ENCODE measurements around the gene SMARCC2. TPM values are rescaled to one million over a fixed set of nuclear protein-coding genes. Genes with fewer than 3 reads are reported as not detected.

SMARCC2 gene
- total RNA-seq, 1 donor from 2014 or later: 196 TPM

DNA sequence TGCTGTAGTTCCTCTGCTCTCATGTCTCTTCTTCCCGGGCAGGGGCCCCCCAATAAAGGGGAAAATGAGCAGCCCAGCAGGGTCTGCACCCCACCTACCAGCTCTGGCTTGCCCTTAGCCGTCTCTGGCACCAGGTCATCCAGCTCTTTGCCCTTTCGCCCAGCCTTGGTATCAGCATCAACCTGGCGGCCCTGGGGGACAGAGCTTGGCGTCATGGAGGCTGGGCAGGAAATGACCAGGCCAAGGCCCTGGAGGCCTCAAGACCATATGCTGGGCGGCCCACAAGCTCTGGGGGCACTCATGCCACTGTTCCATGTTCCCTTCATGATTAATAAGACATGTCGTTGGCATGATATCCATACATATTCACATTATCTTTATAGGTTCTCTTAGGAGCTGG, 16.4 kb downstream of the SMARCC2 start:
- TF ChIP-seq, protein P1, sequence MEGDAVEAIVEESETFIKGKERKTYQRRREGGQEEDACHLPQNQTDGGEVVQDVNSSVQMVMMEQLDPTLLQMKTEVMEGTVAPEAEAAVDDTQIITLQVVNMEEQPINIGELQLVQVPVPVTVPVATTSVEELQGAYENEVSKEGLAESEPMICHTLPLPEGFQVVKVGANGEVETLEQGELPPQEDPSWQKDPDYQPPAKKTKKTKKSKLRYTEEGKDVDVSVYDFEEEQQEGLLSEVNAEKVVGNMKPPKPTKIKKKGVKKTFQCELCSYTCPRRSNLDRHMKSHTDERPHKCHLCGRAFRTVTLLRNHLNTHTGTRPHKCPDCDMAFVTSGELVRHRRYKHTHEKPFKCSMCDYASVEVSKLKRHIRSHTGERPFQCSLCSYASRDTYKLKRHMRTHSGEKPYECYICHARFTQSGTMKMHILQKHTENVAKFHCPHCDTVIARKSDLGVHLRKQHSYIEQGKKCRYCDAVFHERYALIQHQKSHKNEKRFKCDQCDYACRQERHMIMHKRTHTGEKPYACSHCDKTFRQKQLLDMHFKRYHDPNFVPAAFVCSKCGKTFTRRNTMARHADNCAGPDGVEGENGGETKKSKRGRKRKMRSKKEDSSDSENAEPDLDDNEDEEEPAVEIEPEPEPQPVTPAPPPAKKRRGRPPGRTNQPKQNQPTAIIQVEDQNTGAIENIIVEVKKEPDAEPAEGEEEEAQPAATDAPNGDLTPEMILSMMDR (IDR thresholded peaks at IDR 0.05; ENCODE audit: partially characterized antibody, unreplicated experiment): no peak
- Mint-ChIP-seq H3K27me3 (ENCODE audit: unreplicated experiment) (peaks cover 7% of the 10 kb centered on the region), H3K27ac (ENCODE audit: unreplicated experiment) (no peak overlapping the region), H3K36me3 (ENCODE audit: unreplicated experiment) (peaks cover 15% of the 10 kb centered on the region), H3K4me3 (ENCODE audit: unreplicated experiment) (no peak overlapping the region), H3K9me3 (ENCODE audit: unreplicated experiment) (peaks cover 3% of the 10 kb centered on the region), H3K4me1 (ENCODE audit: low read depth, unreplicated experiment) (no peaks in the 10 kb centered on the region)
- no peak for DNase-seq

DNA sequence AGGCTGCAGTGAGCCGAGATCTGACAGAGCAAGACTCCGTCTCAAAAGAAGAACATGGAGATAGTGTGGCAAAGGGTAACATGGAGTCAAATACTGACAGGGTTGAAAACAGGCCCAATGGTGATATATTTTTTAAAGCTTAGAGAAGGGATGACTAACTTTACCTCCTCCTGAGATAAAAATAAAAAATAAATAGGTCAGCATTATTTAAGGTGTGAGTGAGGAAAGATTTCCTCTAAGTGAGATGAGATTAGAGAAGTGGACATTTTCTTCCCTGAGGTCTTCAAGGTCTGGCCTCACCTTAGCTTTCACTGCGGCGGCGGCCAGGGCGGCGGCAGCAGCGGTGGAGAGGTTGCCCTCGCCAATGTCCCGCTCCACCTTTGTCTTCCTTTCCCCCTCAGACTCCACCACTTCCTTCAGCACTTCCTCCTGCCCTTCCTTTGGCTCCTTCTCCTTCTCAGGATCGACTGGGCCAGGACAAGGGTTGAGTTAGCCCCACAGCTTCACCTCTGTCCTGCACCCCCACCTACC, 20.0 kb downstream of the SMARCC2 start:
- peaks cover 2% of the 10 kb centered on the region for H3K4me1 Mint-ChIP-seq (ENCODE audit: low read depth, unreplicated experiment)
- H3K36me3 Mint-ChIP-seq (ENCODE audit: unreplicated experiment): peaks cover 15% of the 10 kb centered on the region
- peak overlapping the region; percentile 14 for H3K27ac Mint-ChIP-seq (ENCODE audit: unreplicated experiment)
- TF ChIP-seq, protein P1 (IDR thresholded peaks at IDR 0.05; ENCODE audit: partially characterized antibody, unreplicated experiment): no peak
- peak overlapping the region; percentile 40 for H3K4me3 Mint-ChIP-seq (ENCODE audit: unreplicated experiment)
- DNase-seq: no peak
- peaks cover 7% of the 10 kb centered on the region for H3K9me3 Mint-ChIP-seq (ENCODE audit: unreplicated experiment)
- peaks cover 7% of the 10 kb centered on the region for H3K27me3 Mint-ChIP-seq (ENCODE audit: unreplicated experiment)

DNA sequence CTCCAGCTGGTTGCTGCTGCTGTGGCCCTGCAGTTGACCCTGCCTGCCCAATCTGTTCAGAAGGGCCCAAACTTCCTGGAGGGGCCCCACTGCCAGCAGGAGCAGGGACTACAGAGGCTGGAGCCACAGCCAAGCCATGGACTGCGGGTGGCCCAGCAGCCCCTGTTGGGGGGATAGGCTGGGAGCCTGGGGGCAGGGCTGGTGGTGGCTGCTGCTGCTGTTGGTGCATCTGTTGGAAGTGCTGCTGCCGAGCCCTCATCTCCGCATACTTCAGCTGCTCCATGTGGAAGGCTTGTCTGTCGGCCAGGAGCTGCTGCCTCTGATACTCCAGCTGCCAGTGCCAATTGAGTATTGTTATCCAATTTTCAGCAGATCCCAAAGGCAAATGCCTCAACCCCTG, 23.9 kb downstream of the SMARCC2 start:
- H3K27me3 Mint-ChIP-seq (ENCODE audit: unreplicated experiment): peaks cover 19% of the 10 kb centered on the region
- H3K4me1 Mint-ChIP-seq (ENCODE audit: low read depth, unreplicated experiment): peaks cover 14% of the 10 kb centered on the region
- TF ChIP-seq, protein P1 (IDR thresholded peaks at IDR 0.05; ENCODE audit: partially characterized antibody, unreplicated experiment): no peak
- DNase-seq: no peak
- H3K4me3 Mint-ChIP-seq (ENCODE audit: unreplicated experiment): no peak overlapping the region
- H3K36me3 Mint-ChIP-seq (ENCODE audit: unreplicated experiment): peaks cover 16% of the 10 kb centered on the region
- H3K9me3 Mint-ChIP-seq (ENCODE audit: unreplicated experiment): peaks cover 16% of the 10 kb centered on the region
- no peak overlapping the region for H3K27ac Mint-ChIP-seq (ENCODE audit: unreplicated experiment)

DNA sequence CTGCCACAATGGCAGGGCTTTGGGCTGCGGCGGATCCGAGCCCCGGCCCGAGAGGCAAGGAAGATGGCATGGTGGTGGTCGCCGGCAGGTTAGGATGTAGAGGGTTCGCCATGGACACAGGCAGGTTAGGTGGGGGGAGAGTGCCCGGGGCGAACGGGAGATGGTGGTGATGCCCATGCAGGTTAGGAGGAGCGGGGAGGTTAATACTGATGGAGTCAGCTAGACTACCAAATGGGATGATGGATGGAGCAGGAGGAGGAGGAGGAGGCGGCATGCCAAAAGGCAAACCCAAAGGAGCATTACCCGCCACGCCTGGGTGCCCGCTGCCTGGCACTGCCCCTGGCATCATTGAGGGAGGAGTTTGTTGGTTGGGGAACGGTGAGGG, 24.9 kb downstream of the SMARCC2 start:
- Mint-ChIP-seq H3K4me3 (ENCODE audit: unreplicated experiment) (peak overlapping the region; percentile 20), H3K27me3 (ENCODE audit: unreplicated experiment) (peaks cover 20% of the 10 kb centered on the region), H3K27ac (ENCODE audit: unreplicated experiment) (no peak overlapping the region), H3K9me3 (ENCODE audit: unreplicated experiment) (peaks cover 17% of the 10 kb centered on the region), H3K4me1 (ENCODE audit: low read depth, unreplicated experiment) (peaks cover 19% of the 10 kb centered on the region), H3K36me3 (ENCODE audit: unreplicated experiment) (peaks cover 12% of the 10 kb centered on the region)
- TF ChIP-seq, protein P1 (IDR thresholded peaks at IDR 0.05; ENCODE audit: partially characterized antibody, unreplicated experiment): no peak
- no peak for DNase-seq

DNA sequence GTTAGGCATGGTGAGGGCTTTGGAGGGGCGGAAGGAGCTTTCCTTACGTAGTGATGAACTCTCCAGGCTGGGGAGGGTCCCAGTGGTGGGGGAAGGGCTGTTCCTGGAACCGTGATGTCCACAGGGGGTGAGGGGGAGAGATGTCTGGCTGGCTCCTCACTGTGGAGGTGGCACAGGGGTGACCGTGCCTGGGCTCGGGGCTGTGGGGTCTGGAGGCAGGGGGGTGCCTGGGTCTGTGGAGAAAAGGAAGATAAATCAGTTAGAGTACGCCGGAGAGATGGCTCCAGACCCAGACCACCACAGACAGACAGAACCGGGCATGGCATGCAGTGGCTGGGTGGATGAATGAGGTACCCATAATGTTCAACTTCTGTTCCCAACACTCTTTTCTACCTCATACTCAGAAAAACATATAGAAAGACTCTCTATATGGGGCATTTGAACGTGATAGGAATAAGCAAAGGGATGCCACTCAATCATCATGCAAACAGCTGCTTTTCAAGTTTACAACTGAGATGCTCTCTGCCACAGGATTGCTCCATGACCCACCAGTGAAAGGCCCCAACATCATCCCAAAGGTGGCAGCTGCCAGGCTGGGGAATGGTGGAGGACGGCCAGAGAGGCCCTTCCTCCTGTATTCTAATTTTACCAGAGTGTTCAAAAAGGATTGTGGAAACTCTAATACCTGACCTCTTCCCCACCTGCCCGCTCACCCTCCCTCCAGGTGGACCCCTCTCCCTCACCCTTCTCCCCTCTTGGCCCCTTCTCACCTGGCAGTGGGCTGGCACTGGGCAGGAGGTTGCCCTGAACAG, 25.5 kb downstream of the SMARCC2 start:
- H3K4me3 Mint-ChIP-seq (ENCODE audit: unreplicated experiment): no peak overlapping the region
- TF ChIP-seq, protein P1 (IDR thresholded peaks at IDR 0.05; ENCODE audit: partially characterized antibody, unreplicated experiment): no peak
- H3K9me3 Mint-ChIP-seq (ENCODE audit: unreplicated experiment): peaks cover 20% of the 10 kb centered on the region

More for the DNA sequence above, 25.5 kb downstream of the SMARCC2 start:
- Mint-ChIP-seq H3K27me3 (ENCODE audit: unreplicated experiment) (peaks cover 23% of the 10 kb centered on the region), H3K4me1 (ENCODE audit: low read depth, unreplicated experiment) (peaks cover 19% of the 10 kb centered on the region), H3K36me3 (ENCODE audit: unreplicated experiment) (peaks cover 12% of the 10 kb centered on the region), H3K27ac (ENCODE audit: unreplicated experiment) (peak overlapping the region; percentile 2)
- DNase-seq: no peak
